ENCODE results near the gene MTG2. TPM values are rescaled to one million over a fixed set of nuclear protein-coding genes. Genes with fewer than 3 reads are reported as not detected.

MTG2 gene
- total RNA-seq, 1 donor from 2014 or later, result 20.2 TPM

- DNase-seq (ENCODE audit: low spot score), result no peak
- no peaks in the 10 kb centered on the region for H3K36me3 Mint-ChIP-seq (ENCODE audit: low read depth, unreplicated experiment)
Measured at GRCh38 chr20:62209850-62210495, 27.1 kb downstream of the MTG2 start.

DNA sequence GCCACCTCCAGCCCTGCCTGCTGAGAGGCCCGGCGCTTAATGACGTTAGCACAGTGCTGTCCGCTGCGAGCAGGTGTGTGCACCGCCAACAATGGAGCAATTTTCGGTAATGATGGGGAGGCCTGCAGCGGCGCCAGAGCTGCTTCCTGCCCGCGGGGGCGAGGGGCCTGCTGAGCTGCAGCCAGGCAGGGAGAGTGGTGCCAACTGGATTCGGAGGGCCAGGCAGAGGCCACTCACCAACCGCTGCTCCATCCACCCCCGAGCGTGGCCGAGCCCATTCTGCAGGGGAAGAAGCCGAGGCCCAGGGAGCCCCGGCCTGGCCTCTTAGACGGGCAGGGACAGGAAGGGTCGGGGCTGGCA lies 27.6 kb downstream of the MTG2 start:
- Mint-ChIP-seq H3K27ac (ENCODE audit: unreplicated experiment) (no peak overlapping the region), H3K9me3 (ENCODE audit: unreplicated experiment) (no peaks in the 10 kb centered on the region), H3K4me3 (ENCODE audit: unreplicated experiment) (no peak overlapping the region), H3K27me3 (ENCODE audit: unreplicated experiment) (peaks cover 6% of the 10 kb centered on the region), H3K4me1 (ENCODE audit: unreplicated experiment) (no peaks in the 10 kb centered on the region), H3K36me3 (ENCODE audit: low read depth, unreplicated experiment) (no peaks in the 10 kb centered on the region)
- TF ChIP-seq, protein P1, sequence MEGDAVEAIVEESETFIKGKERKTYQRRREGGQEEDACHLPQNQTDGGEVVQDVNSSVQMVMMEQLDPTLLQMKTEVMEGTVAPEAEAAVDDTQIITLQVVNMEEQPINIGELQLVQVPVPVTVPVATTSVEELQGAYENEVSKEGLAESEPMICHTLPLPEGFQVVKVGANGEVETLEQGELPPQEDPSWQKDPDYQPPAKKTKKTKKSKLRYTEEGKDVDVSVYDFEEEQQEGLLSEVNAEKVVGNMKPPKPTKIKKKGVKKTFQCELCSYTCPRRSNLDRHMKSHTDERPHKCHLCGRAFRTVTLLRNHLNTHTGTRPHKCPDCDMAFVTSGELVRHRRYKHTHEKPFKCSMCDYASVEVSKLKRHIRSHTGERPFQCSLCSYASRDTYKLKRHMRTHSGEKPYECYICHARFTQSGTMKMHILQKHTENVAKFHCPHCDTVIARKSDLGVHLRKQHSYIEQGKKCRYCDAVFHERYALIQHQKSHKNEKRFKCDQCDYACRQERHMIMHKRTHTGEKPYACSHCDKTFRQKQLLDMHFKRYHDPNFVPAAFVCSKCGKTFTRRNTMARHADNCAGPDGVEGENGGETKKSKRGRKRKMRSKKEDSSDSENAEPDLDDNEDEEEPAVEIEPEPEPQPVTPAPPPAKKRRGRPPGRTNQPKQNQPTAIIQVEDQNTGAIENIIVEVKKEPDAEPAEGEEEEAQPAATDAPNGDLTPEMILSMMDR (IDR thresholded peaks at IDR 0.05; ENCODE audit: unreplicated experiment), result no peak
- DNase-seq (ENCODE audit: low spot score), result no peak

More at GRCh38 chr20:62209850-62210495, 27.1 kb downstream of the MTG2 start:
- Mint-ChIP-seq H3K27ac (ENCODE audit: unreplicated experiment) (no peak overlapping the region), H3K9me3 (ENCODE audit: unreplicated experiment) (no peaks in the 10 kb centered on the region), H3K27me3 (ENCODE audit: unreplicated experiment) (peaks cover 3% of the 10 kb centered on the region), H3K4me3 (ENCODE audit: unreplicated experiment) (no peak overlapping the region), H3K4me1 (ENCODE audit: unreplicated experiment) (no peaks in the 10 kb centered on the region)
- TF ChIP-seq, protein P1 (IDR thresholded peaks at IDR 0.05; ENCODE audit: unreplicated experiment), result no peak

- no peaks in the 10 kb centered on the region for H3K9me3 Mint-ChIP-seq (ENCODE audit: unreplicated experiment)
Measured at GRCh38 chr20:62211216-62211615, 28.4 kb downstream of the MTG2 start.

DNA sequence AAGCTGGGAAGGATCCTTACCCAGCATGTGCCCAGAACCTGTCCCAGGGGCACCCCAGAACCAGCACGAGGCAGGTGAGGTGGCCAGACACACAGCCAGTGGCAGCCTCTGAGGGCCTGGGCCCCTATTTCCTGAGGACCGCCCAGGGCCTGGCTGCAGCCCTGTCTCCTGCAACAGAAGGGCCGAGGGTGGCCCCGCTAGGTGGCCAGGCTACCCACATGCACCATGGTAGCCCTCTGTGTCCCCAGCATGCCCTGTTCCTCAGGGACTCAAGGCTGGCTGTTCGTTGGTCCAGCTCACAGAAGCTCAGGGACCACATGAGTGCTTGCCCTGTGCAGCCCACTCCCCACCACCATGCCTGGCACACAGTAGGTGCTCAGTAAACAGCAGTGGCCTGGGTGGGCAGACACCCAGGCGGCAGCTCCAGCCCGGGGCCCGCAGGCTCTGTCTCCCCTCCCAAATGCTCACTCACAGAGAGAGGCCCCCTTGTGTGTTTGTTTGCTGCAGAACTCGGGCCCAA lies 29.0 kb downstream of the MTG2 start:
- no peak for DNase-seq (ENCODE audit: low spot score)
- Mint-ChIP-seq H3K36me3 (ENCODE audit: low read depth, unreplicated experiment) (no peaks in the 10 kb centered on the region), H3K27me3 (ENCODE audit: unreplicated experiment) (peaks cover 6% of the 10 kb centered on the region), H3K27ac (ENCODE audit: unreplicated experiment) (no peak overlapping the region), H3K4me3 (ENCODE audit: unreplicated experiment) (no peak overlapping the region), H3K9me3 (ENCODE audit: unreplicated experiment) (no peaks in the 10 kb centered on the region), H3K4me1 (ENCODE audit: unreplicated experiment) (no peaks in the 10 kb centered on the region)
- TF ChIP-seq, protein P1 (IDR thresholded peaks at IDR 0.05; ENCODE audit: unreplicated experiment), result no peak

More at GRCh38 chr20:62211216-62211615, 28.4 kb downstream of the MTG2 start:
- Mint-ChIP-seq H3K27me3 (ENCODE audit: unreplicated experiment) (peaks cover 6% of the 10 kb centered on the region), H3K4me3 (ENCODE audit: unreplicated experiment) (no peak overlapping the region), H3K36me3 (ENCODE audit: low read depth, unreplicated experiment) (no peaks in the 10 kb centered on the region), H3K4me1 (ENCODE audit: unreplicated experiment) (no peaks in the 10 kb centered on the region), H3K27ac (ENCODE audit: unreplicated experiment) (no peak overlapping the region)
- TF ChIP-seq, protein P1 (IDR thresholded peaks at IDR 0.05; ENCODE audit: unreplicated experiment), result no peak
- DNase-seq (ENCODE audit: low spot score), result no peak

GRCh38 chr20:62212299-62212698 lies 29.5 kb downstream of the MTG2 start:
- Mint-ChIP-seq H3K9me3 (ENCODE audit: unreplicated experiment) (no peaks in the 10 kb centered on the region), H3K36me3 (ENCODE audit: low read depth, unreplicated experiment) (no peaks in the 10 kb centered on the region), H3K27ac (ENCODE audit: unreplicated experiment) (no peak overlapping the region), H3K4me1 (ENCODE audit: unreplicated experiment) (no peaks in the 10 kb centered on the region), H3K27me3 (ENCODE audit: unreplicated experiment) (peaks cover 9% of the 10 kb centered on the region), H3K4me3 (ENCODE audit: unreplicated experiment) (no peak overlapping the region)
- TF ChIP-seq, protein P1 (IDR thresholded peaks at IDR 0.05; ENCODE audit: unreplicated experiment), result no peak
- DNase-seq (ENCODE audit: low spot score), result no peak

All from endothelial cell (in vitro differentiated cells).